Muscle layer of colon (tissue), 2 donors: ENCODE data around the gene NMT2.

Experiments used
- H3K27ac ChIP-seq: one replicate; pipeline ENCODE4 v1.7.0; 2013; ENCODE audit warnings: low read depth, mild to moderate bottlenecking, low read length, moderate library complexity
- H3K27me3 ChIP-seq, 2 donors: one replicate each; pipeline ENCODE4 v1.7.0; 2013; ENCODE audit warnings: low read length in 2 of 2, mild to moderate bottlenecking in 2 of 2; ENCODE audit not compliant: insufficient read depth in 2 of 2, control insufficient read depth in 1 of 2
- H3K36me3 ChIP-seq: one replicate; pipeline ENCODE4 v1.7.0; 2013; ENCODE audit warnings: mild to moderate bottlenecking, low read length; ENCODE audit not compliant: insufficient read depth
- H3K4me1 ChIP-seq: one replicate; pipeline ENCODE4 v1.7.0; 2013; ENCODE audit warnings: mild to moderate bottlenecking, low read length; ENCODE audit not compliant: insufficient read depth
- H3K4me3 ChIP-seq, 2 donors: one replicate each; pipeline ENCODE4 v1.7.0; 2013; ENCODE audit warnings: low read length in 2 of 2, low read depth in 1 of 2, mild to moderate bottlenecking in 1 of 2, moderate library complexity in 1 of 2
- H3K9ac ChIP-seq: one replicate; pipeline ENCODE4 v1.7.0; 2013; ENCODE audit warnings: low read length
- H3K9me3 ChIP-seq: one replicate; pipeline ENCODE4 v1.7.0; 2013; ENCODE audit warnings: mild to moderate bottlenecking, low read length
- donor health status: abdominal sarcoma.
- donor health status: Adenocarcinoma of cecum.

The NMT2 gene

DNA sequence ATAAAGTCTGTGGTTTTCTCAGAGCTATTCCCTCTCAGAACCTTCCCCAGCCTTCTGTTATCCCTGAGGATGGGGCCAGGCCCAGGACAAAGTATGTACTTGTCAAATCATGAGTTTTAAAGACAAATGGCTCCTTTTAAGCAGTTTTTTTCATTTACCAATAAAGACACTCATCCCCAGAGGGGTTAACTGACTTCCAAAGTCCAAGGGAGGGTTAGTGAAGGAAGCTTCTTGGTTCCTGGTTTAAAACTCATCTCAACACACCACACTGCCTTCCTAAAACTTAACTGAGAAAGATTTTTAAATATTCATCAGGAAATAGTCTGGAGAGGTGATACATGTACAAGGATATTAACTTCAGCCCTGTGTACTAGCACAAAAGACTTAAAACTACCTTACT, 15.9 kb downstream of the NMT2 start:
- Histone ChIP-seq H3K9ac (no peak overlapping the region), H3K4me1 (no peaks in the 10 kb centered on the region), H3K4me3 (no peak overlapping the region), H3K27me3 (no peaks in the 10 kb centered on the region), H3K9me3 (no peaks in the 10 kb centered on the region), H3K36me3 (no peaks in the 10 kb centered on the region), H3K27ac (no peak overlapping the region)

DNA sequence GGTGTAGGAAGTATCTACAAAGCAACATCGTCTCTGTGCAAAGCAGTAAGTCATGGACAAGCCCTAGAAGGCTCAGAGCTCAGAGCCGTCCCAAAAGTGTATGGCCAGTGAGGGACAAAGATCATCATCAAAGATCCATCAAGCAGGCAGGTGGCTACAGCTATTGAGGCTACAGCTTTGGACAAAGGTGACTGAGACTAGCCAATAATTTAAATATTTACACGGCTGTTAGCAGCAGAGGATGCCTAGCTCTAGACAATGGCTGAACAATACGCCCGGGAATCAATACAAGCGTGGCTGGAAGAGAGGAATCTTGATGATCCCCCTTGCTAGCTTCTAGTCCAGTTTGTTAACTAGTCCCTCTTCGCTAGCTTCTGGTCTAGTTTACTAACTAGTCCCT, 17.9 kb downstream of the NMT2 start:
- Histone ChIP-seq H3K36me3 (no peaks in the 10 kb centered on the region), H3K4me1 (no peaks in the 10 kb centered on the region), H3K27ac (no peak overlapping the region), H3K9me3 (no peaks in the 10 kb centered on the region), H3K4me3 (no peak overlapping the region), H3K27me3 (no peaks in the 10 kb centered on the region), H3K9ac (no peak overlapping the region)

- Histone ChIP-seq H3K36me3 (no peaks in the 10 kb centered on the region), H3K4me1 (no peaks in the 10 kb centered on the region), H3K9ac (no peak overlapping the region), H3K27ac (no peak overlapping the region), H3K9me3 (no peaks in the 10 kb centered on the region), H3K27me3 (no peaks in the 10 kb centered on the region), H3K4me3 (no peak overlapping the region)
Measured at GRCh38 chr10:15149042-15149771, 19.3 kb downstream of the NMT2 start.

GRCh38 chr10:15147594-15148392, 20.7 kb downstream of the NMT2 start:
- no peaks in the 10 kb centered on the region for H3K27me3 ChIP-seq
- H3K4me3 ChIP-seq = no peak overlapping the region
- H3K4me1 ChIP-seq = no peaks in the 10 kb centered on the region
- no peaks in the 10 kb centered on the region for H3K36me3 ChIP-seq
- H3K9ac ChIP-seq = no peak overlapping the region
- no peaks in the 10 kb centered on the region for H3K9me3 ChIP-seq
- no peak overlapping the region for H3K27ac ChIP-seq

GRCh38 chr10:15146366-15146765, 22.1 kb downstream of the NMT2 start:
- Histone ChIP-seq H3K36me3 (no peaks in the 10 kb centered on the region), H3K27me3 (no peaks in the 10 kb centered on the region), H3K4me1 (no peaks in the 10 kb centered on the region), H3K4me3 (no peak overlapping the region), H3K27ac (no peak overlapping the region), H3K9ac (no peak overlapping the region), H3K9me3 (no peaks in the 10 kb centered on the region)

DNA sequence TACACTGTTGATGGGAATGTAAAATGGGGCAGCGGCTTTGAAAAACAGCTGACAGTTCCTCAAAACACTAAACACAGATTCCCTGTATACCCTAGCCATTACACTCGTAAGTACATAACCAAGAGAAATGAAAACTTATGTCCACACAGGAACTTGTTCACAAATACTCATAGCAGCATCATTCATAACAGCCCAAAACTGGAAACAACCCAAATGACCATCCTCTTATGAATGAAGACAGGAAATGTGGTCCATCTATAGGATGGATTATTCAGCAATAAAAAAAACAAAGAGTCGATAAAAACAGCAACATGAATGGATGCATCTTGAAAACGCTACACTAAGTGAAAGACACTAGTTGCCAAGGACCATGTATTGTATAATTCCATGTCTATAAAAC, 23.7 kb downstream of the NMT2 start:
- Histone ChIP-seq H3K36me3 (peaks cover 7% of the 10 kb centered on the region), H3K9ac (no peak overlapping the region), H3K27ac (no peak overlapping the region), H3K9me3 (no peaks in the 10 kb centered on the region), H3K4me3 (no peak overlapping the region), H3K4me1 (no peaks in the 10 kb centered on the region), H3K27me3 (no peaks in the 10 kb centered on the region)

DNA sequence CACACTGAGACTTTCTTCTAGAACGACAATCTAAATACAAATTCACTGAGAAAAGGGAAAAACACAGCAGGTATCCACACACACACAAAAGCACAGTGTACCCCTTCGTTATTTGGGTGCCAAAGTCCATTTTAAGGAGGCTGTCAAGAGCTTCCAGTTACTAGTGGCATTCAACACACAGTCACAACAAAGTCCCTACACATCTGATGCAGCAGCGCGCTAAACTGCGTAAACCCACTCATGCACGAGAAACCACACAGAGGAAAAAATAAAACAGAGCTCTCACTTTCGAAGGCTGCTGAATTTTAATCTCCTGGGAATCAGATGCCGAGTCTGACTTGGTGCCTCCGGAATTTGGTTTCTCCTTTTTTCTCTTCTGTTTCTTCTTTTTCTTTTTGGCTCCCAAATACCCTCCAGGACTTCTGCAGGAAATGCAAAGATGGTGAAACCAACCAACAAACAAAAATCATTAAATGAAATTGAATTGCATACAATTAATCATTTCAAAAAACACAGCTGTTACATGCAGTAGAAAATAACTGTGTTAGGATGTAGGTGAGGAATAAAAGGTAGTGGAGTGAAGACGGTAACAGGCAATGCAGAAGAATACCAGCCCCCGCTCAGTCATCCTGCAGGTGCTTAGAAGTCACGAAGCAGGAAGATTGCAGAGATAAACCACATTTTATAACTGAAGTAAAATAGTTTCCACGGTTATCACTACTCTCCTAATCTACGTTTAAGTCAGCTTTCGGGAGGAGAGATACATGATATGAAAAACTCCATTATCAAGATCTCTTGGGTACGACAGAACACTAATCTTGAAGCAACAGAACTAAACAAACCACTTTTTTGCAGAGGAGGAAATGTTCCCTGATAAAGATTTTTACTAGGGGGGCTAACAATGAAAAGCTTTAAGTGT, 27.1 kb downstream of the NMT2 start:
- Histone ChIP-seq H3K4me1 (no peaks in the 10 kb centered on the region), H3K27ac (no peak overlapping the region), H3K4me3 (no peak overlapping the region), H3K9ac (no peak overlapping the region), H3K27me3 (no peaks in the 10 kb centered on the region), H3K36me3 (peaks cover 10% of the 10 kb centered on the region), H3K9me3 (no peaks in the 10 kb centered on the region)

DNA sequence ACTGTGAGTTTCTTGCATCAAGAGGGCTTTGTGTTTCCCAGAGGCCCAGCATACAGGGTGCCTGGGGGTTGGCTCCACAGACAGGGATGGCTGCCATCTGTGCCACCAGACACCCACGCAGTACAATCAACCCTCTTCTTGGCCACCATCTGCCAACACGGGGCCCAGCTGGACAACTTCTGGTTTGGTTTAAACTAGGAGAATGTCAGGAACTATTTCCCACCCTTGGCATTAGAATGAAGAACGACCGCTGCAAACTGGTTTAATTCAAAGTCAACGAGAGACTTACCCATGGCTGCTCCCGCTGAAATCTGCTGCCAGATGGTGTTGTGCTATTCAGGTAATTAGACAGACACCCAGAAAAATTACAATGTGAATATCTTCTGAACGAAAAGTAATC, 27.8 kb downstream of the NMT2 start:
- H3K27me3 ChIP-seq = no peaks in the 10 kb centered on the region
- H3K9ac ChIP-seq = no peak overlapping the region
- no peak overlapping the region for H3K27ac ChIP-seq
- H3K4me1 ChIP-seq = no peaks in the 10 kb centered on the region
- no peak overlapping the region for H3K4me3 ChIP-seq
- H3K9me3 ChIP-seq = no peaks in the 10 kb centered on the region
- H3K36me3 ChIP-seq = peaks cover 10% of the 10 kb centered on the region

GRCh38 chr10:15137636-15138035, 30.9 kb downstream of the NMT2 start:
- peaks cover 36% of the 10 kb centered on the region for H3K36me3 ChIP-seq
- no peak overlapping the region for H3K27ac ChIP-seq
- H3K9ac ChIP-seq = no peak overlapping the region

DNA sequence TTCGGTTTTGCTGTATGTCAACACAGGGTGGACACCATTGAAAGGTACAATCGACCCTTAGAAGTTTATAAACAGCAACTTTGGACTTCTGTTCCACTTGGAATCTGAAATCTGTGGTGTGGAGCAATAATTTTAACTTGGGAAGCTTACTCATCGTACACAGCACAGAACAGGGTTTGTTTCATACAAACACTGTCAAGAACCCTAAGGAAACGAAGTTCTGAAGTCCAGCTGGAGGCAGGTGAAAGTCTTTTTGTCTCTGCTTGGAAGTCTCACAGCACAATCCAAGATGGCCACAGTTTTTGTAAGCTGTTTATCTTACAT, 31.5 kb downstream of the NMT2 start:
- Histone ChIP-seq H3K4me3 (no peak overlapping the region), H3K27ac (no peak overlapping the region), H3K9ac (no peak overlapping the region), H3K36me3 (peaks cover 38% of the 10 kb centered on the region), H3K4me1 (no peaks in the 10 kb centered on the region), H3K9me3 (no peaks in the 10 kb centered on the region), H3K27me3 (no peaks in the 10 kb centered on the region)

More at GRCh38 chr10:15137636-15138035, 30.9 kb downstream of the NMT2 start:
- Histone ChIP-seq H3K4me1 (no peaks in the 10 kb centered on the region), H3K9me3 (no peaks in the 10 kb centered on the region), H3K4me3 (no peak overlapping the region), H3K27me3 (no peaks in the 10 kb centered on the region)
